HEK293T (cell line): ENCODE results near the gene OTOP3.

Source experiments
- CTCF ChIA-PET: fragments of 350-600 bp; formaldehyde crosslinking; extraction: SDS; loops from one replicate; lab custom pipeline; 2021; ENCODE audit warnings: antibody characterized with exemption, inconsistent platforms; lab: Yijun Ruan, JAX
- POLR2A ChIA-PET: fragments of 350-600 bp; formaldehyde crosslinking; extraction: SDS; loops from one replicate; lab custom pipeline; 2020; ENCODE audit warnings: antibody characterized with exemption, inconsistent platforms; lab: Yijun Ruan, JAX
- DNase-seq: peaks from one replicate; pipeline ENCODE4 v3.0.0; 2012; ENCODE audit warnings: mixed read lengths; ENCODE audit errors: extremely low spot score
- ARNT ChIP-seq: fragments of 450-650 bp; IDR thresholded peaks from 2 replicates; pipeline ENCODE4 v1.6.1; 2017; ENCODE audit warnings: mild to moderate bottlenecking
- BHLHE40 ChIP-seq: fragments of 450-650 bp; IDR thresholded peaks from 2 replicates; pipeline ENCODE4 v1.6.1; 2016; ENCODE audit warnings: mild to moderate bottlenecking, moderate library complexity, borderline replicate concordance
- CTBP1 ChIP-seq: fragments of 450-650 bp; IDR thresholded peaks from 2 replicates; pipeline ENCODE4 v1.6.1; 2016; ENCODE audit warnings: borderline replicate concordance
- FOXA1 ChIP-seq: fragments of 450-650 bp; IDR thresholded peaks from 2 replicates; pipeline ENCODE4 v1.6.1; 2016; ENCODE audit warnings: mild to moderate bottlenecking
- FOXK2 ChIP-seq: fragments of 450-650 bp; IDR thresholded peaks from 2 replicates; pipeline ENCODE4 v1.6.1; 2016; ENCODE audit warnings: mild to moderate bottlenecking
- FOXM1 ChIP-seq: fragments of 450-650 bp; IDR thresholded peaks from 2 replicates; pipeline ENCODE4 v1.6.1; 2017; ENCODE audit warnings: mild to moderate bottlenecking, borderline replicate concordance
- HDGF ChIP-seq: fragments of 450-650 bp; IDR thresholded peaks from 2 replicates; pipeline ENCODE4 v1.6.1; 2017; ENCODE audit warnings: antibody characterized with exemption, borderline replicate concordance
- L3MBTL2 ChIP-seq: fragments of 450-650 bp; conservative IDR thresholded peaks from 2 replicates; pipeline ENCODE4 v1.6.1; 2016; ENCODE audit warnings: mild to moderate bottlenecking
- NFRKB ChIP-seq: fragments of 450-650 bp; IDR thresholded peaks from 2 replicates; pipeline ENCODE4 v1.6.1; 2016; ENCODE audit warnings: mild to moderate bottlenecking, moderate library complexity
- SP1 ChIP-seq: fragments of 450-650 bp; IDR thresholded peaks from 2 replicates; pipeline ENCODE4 v1.6.1; 2017
- SUZ12 ChIP-seq: fragments of 450-650 bp; IDR thresholded peaks from 2 replicates; pipeline ENCODE4 v1.6.1; 2016; ENCODE audit warnings: mild to moderate bottlenecking
- TARDBP ChIP-seq: fragments of 450-650 bp; IDR thresholded peaks from 2 replicates; pipeline ENCODE4 v1.6.1; 2016
- ZNF384 ChIP-seq: fragments of 450-650 bp; IDR thresholded peaks from 2 replicates; pipeline ENCODE4 v1.6.1; 2016
- TF ChIP-seq, protein P1 (sequence below): fragments of 450-650 bp; IDR thresholded peaks from 2 replicates; pipeline ENCODE4 v1.6.1; 2016

The OTOP3 gene

DNA sequence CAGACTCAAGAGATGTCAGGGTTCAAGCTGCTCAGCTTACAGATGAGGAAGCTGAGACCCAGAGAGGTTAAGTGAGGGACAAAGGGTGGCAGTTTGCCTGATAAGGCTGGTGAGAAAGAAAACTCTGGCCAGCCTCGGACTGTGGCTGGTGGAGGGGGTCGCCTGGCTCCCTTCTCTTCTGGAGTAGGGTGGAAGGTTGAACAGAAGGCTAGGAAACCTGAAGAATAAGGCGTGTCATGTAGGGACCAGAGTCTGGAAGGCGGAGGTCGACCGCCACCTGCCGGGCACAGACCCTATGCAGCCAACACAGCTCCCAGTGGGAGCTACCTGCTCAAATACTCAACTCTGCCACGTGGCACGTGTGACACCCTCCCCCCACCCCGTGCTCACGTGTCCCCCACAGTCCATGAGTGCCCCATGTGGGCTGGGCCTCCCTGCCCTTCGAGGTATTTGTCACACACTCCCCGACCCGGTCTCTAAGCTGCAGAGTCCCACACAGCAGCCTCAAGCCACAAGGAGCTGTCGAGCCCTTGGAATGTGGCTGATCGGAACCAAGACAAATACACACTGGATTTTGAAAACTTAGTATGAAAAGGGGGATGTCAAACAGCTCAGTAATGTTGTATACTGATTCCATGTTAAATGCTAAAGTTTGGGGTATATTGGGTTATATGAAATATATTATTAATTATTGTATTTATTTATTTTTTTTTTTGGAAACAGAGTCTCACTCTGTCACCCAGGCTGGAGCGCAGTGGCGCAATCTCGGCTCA lies 25.1 kb downstream of the OTOP3 start:
- ChIA-PET POLR2A (interaction anchor here (0.6 to 2.9 kb wide), 13 partner anchors 22 to 242 kb away, joined by 3 to 66 read pairs (median 4); partner anchors contain the start of genes ARMC7, CDR2L, FDXR and MRPL58), CTCF (interaction anchor here (0.6 to 4.0 kb wide), 47 partner anchors 9 to 329 kb away, joined by 3 to 60 read pairs (median 5); partner anchors contain the start of genes CDR2L, FDXR, HID1 and MIF4GD)
- TF ChIP-seq CTBP1 (peak; percentile 45; the same call in 1 of the 2 replicates), L3MBTL2 (peak; percentile 95), TARDBP (no peak)
- DNase-seq, result peak; percentile 83

- TF ChIP-seq, protein P1, sequence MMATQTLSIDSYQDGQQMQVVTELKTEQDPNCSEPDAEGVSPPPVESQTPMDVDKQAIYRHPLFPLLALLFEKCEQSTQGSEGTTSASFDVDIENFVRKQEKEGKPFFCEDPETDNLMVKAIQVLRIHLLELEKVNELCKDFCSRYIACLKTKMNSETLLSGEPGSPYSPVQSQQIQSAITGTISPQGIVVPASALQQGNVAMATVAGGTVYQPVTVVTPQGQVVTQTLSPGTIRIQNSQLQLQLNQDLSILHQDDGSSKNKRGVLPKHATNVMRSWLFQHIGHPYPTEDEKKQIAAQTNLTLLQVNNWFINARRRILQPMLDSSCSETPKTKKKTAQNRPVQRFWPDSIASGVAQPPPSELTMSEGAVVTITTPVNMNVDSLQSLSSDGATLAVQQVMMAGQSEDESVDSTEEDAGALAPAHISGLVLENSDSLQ, result no peak
- TF ChIP-seq HDGF, result 0 out of 2 replicates have a peak, but pooled peaks have one; percentile 66
- ChIA-PET POLR2A (interaction anchor here (0.7 to 2.9 kb wide), 11 partner anchors 9 to 148 kb away, joined by 3 to 66 read pairs (median 7); partner anchors contain the start of genes ARMC7, CDR2L, FDXR and HID1), CTCF (interaction anchor here (0.6 to 4.0 kb wide), 34 partner anchors 9 to 309 kb away, joined by 3 to 60 read pairs (median 6); partner anchors contain the start of genes CDR2L, FDXR, HID1 and MIF4GD)
Measured at GRCh38 chr17:74961657-74962350, 26.1 kb downstream of the OTOP3 start.

DNA sequence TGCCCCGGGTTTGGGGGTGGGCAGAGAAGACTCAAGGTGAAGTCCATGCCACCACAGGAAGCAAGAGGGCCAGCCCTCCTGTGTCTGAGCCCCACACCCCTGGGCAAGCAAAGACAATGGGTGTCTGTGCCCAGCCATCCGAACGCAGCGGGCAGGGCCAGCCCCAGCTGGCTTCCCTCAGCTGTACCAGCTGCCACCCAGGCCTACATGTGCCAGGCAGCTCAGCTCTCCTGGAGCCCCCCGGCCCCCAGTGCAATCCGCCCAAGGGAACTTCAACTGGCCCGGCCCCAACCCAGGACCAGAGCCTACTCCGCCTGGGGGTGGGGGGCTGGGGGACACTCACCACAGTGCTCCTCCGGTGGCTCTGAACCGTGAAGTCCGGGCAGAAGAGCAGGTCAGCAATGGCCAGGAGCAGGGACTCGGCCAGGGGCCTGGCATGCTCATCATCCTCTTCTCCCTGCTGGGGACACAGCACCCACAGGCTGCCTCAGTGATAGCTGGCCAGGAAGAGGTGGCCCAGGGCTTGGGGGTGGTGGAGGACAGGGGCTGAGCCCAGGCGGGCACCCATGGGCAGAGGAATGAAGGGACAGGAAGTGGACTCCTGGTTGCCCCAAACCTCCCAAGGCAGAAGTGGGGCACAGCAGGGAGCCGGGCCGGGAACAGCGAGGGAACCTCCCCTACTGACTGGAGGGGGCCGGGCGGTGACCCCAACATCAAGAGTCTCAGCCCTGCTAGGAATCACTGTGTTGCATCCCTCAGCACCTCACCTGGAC lies 27.1 kb downstream of the OTOP3 start:
- DNase-seq, result no peak
- CTCF ChIA-PET, result interaction anchor here (0.6 to 4.0 kb wide), 20 partner anchors 10 to 229 kb away, joined by 3 to 60 read pairs (median 5); partner anchors contain the start of genes HID1, MRPL58, OTOP2 and USH1G

More at GRCh38 chr17:74961657-74962350, 26.1 kb downstream of the OTOP3 start:
- peak; percentile 90 for DNase-seq

DNA sequence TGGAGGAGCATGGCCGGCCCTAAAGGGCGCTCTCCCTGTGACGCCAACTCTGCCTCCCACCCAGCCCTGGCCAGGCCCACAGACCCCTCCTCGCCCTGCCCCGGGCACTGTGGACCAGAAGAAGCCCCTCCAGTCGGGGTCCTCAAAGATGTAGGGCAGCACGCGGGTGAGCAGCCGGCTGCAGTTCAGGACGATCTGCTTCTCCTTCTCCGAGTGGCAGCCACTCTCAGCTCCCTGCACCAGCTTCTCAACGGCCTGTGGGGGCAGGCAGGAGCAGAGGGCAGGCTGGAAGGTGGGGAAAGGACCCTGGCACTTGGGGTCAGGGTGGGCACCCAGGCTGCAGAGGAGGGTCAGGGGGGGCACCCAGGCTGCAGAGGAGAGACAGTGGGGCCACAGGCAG lies 28.0 kb downstream of the OTOP3 start:
- ChIA-PET CTCF (interaction anchor here (0.6 to 4.0 kb wide), 7 partner anchors 9 to 142 kb away, joined by 3 to 60 read pairs (median 4); partner anchors contain the start of genes HID1 and MRPL58), POLR2A (interaction anchor here (1.1 to 1.4 kb wide), 2 partner anchors 24 to 71 kb away, joined by 3 to 8 read pairs; partner anchors contain the start of gene CDR2L)
- no peak for DNase-seq
- TF ChIP-seq ARNT (no peak), TARDBP (no peak), L3MBTL2 (no peak)

More for the DNA sequence above, 27.1 kb downstream of the OTOP3 start:
- TF ChIP-seq SP1 (no peak), HDGF (no peak), NFRKB (no peak), L3MBTL2 (no peak), FOXK2 (no peak), TARDBP (no peak), ARNT (no peak), ZNF384 (no peak)
- POLR2A ChIA-PET, result interaction anchor here (0.7 to 2.9 kb wide), 7 partner anchors 8 to 147 kb away, joined by 3 to 66 read pairs (median 7); partner anchors contain the start of genes ARMC7, HID1 and MRPL58

GRCh38 chr17:74964246-74964761 lies 28.6 kb downstream of the OTOP3 start:
- POLR2A ChIA-PET, result interaction anchor here (1.1 to 1.5 kb wide), 3 partner anchors 24 to 71 kb away, joined by 3 to 8 read pairs (median 7); partner anchors contain the start of genes CDR2L and MRPL58
- no peak for DNase-seq
- no peak for TF ChIP-seq ARNT
- TF ChIP-seq CTBP1, result no peak
- no peak for TF ChIP-seq SUZ12
- no peak for TF ChIP-seq TARDBP
- TF ChIP-seq ZNF384, result no peak
- TF ChIP-seq L3MBTL2, result no peak
- TF ChIP-seq, protein P1, result no peak
- no peak for TF ChIP-seq SP1
- no peak for TF ChIP-seq BHLHE40
- no peak for TF ChIP-seq FOXA1
- no peak for TF ChIP-seq FOXK2
- CTCF ChIA-PET, result interaction anchor here (0.6 to 1.5 kb wide), 4 partner anchors 10 to 95 kb away, joined by 3 to 4 read pairs (median 4); no protein-coding TSS in a partner anchor

DNA sequence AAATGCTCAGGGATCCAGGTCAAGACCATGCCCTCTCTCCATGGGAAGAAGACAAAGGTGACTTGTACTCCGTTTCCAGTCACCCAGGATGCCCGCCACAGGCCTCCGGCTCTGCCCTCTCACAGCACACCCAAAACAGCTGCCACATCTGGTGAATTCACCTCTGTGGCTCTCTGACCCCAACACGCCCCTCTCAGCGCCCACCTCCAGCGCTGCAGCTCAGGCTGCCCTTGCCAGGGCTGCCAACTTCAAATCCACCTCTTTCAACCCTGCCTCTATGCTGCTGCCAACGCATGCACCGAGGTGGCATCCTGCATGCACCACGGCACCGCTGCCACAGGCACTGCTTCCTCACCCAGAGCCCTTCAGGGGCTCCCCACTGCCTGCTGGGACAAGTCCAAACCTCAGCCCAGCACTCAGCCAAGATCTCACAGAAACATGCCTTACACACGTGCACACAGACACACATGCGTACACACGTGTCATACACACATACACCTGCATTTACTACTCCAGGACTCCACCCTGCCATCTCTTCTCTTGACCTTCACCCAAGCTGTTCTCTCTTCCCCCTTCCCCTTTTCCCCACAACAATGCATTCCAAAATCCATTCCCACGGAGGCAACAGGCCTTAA lies 29.4 kb downstream of the OTOP3 start:
- ChIA-PET CTCF (no interaction called here), POLR2A (interaction anchor here (1.5 kb wide), 1 partner anchor 47 kb away, joined by 7 read pairs; the partner anchor contains the start of gene MRPL58)
- DNase-seq, result no peak
- no peak for TF ChIP-seq CTBP1
- no peak for TF ChIP-seq TARDBP
- no peak for TF ChIP-seq NFRKB
- no peak for TF ChIP-seq FOXM1
- TF ChIP-seq, protein P1, result no peak
- TF ChIP-seq SP1, result no peak
- TF ChIP-seq BHLHE40, result no peak
- no peak for TF ChIP-seq FOXA1
- TF ChIP-seq HDGF, result no peak
- no peak for TF ChIP-seq ZNF384
- no peak for TF ChIP-seq ARNT
